ENCODE data around the gene CCDC170. TPM values are rescaled to one million over a fixed set of nuclear protein-coding genes. Genes with fewer than 3 reads are reported as not detected.

CCDC170 gene
- total RNA-seq, 5 donors from 2014 or later (not counting 1 experiment from before 2014, with no cell fraction given), result 0.07 to 0.32 TPM; not detected in 3

- H3K4me1 Mint-ChIP-seq, result no peaks in the 10 kb centered on the region
- POLR2A ChIA-PET, result no interaction called here
- 65% methylated on average over 3 of the region's 5 CpGs for WGBS (ENCODE audit: insufficient coverage)
These were observed 83.4 kb downstream of the CCDC170 start for GRCh38 chr6:151577257-151577656.

GRCh38 chr6:151585741-151586140 lies 91.9 kb downstream of the CCDC170 start:
- Mint-ChIP-seq H3K27ac (no peak overlapping the region), H3K4me3 (no peak overlapping the region), H3K36me3 (no peaks in the 10 kb centered on the region), H3K4me1 (no peaks in the 10 kb centered on the region), H3K9me3 (peaks cover 0 to 10% (median 5%) of the 10 kb centered on the region in 3 donors), H3K27me3 (peaks cover 6 to 10% of the 10 kb centered on the region in 2 donors)
- ATAC-seq (replicated peaks in 1 of 4) (no peak), DNase-seq (no peak)
- no CpG with 5 or more reads among the region's 2 CpGs for WGBS (ENCODE audit: insufficient coverage)
- Histone ChIP-seq H3K27ac (ENCODE audit: low read length) (no peak overlapping the region), H3K9me3 (no peaks in the 10 kb centered on the region), H3K4me1 (ENCODE audit: control insufficient read depth in 1 of 2, extremely low read depth in 1 of 2, insufficient read depth in 2 of 2, low read length in 2 of 2) (no peaks in the 10 kb centered on the region), H3K36me3 (ENCODE audit: control insufficient read depth in 2 of 2, extremely low read depth in 1 of 2, insufficient read depth in 1 of 2, low read length in 1 of 2) (no peaks in the 10 kb centered on the region), H3K4me3 (ENCODE audit: control insufficient read depth in 1 of 2, extremely low read depth in 1 of 2, low read length in 1 of 2) (no peak overlapping the region), H3K27me3 (replicated peaks in 1 of 2; ENCODE audit: control insufficient read depth in 2 of 2, extremely low read depth in 1 of 2, insufficient read depth in 2 of 2, low read length in 1 of 2) (peaks cover 0 to 6% of the 10 kb centered on the region in 2 experiments)
- CTCF ChIA-PET, result interaction anchor here in 1 of 2 donors (0.6 to 0.7 kb wide), 2 partner anchors 24 to 229 kb away, joined by 3 read pairs; no protein-coding TSS in a partner anchor
- POLR2A ChIA-PET, result no interaction called here

More at GRCh38 chr6:151577257-151577656, 83.4 kb downstream of the CCDC170 start:
- ATAC-seq (replicated peaks in 1 of 4) (no peak), DNase-seq (no peak)
- Histone ChIP-seq H3K9me3 (no peaks in the 10 kb centered on the region), H3K4me1 (ENCODE audit: control insufficient read depth in 1 of 2, extremely low read depth in 1 of 2, insufficient read depth in 2 of 2, low read length in 2 of 2) (no peaks in the 10 kb centered on the region), H3K27me3 (replicated peaks in 1 of 2; ENCODE audit: control insufficient read depth in 2 of 2, extremely low read depth in 1 of 2, insufficient read depth in 2 of 2, low read length in 1 of 2) (peaks cover 0 to 4% of the 10 kb centered on the region in 2 experiments), H3K36me3 (ENCODE audit: control insufficient read depth in 2 of 2, extremely low read depth in 1 of 2, insufficient read depth in 1 of 2, low read length in 1 of 2) (no peaks in the 10 kb centered on the region), H3K27ac (ENCODE audit: low read length) (no peak overlapping the region), H3K4me3 (ENCODE audit: control insufficient read depth in 1 of 2, extremely low read depth in 1 of 2, low read length in 1 of 2) (no peak overlapping the region)
- Mint-ChIP-seq H3K4me3 (no peak overlapping the region), H3K27ac (no peak overlapping the region), H3K9me3 (peaks cover 0 to 3% (median 1%) of the 10 kb centered on the region in 3 donors), H3K36me3 (no peaks in the 10 kb centered on the region), H3K27me3 (peaks cover 3 to 8% of the 10 kb centered on the region in 2 donors)
- CTCF ChIA-PET, result no interaction called here

GRCh38 chr6:151589667-151590066 lies 95.8 kb downstream of the CCDC170 start:
- peaks cover 4 to 14% (median 9%) of the 10 kb centered on the region in 3 donors for H3K9me3 Mint-ChIP-seq
- no peaks in the 10 kb centered on the region for H3K36me3 Mint-ChIP-seq

GRCh38 chr6:151590742-151591141 lies 96.9 kb downstream of the CCDC170 start:
- no peaks in the 10 kb centered on the region for H3K36me3 Mint-ChIP-seq
- peaks cover 11 to 14% of the 10 kb centered on the region in 2 donors for H3K27me3 Mint-ChIP-seq
- no peak overlapping the region for H3K4me3 Mint-ChIP-seq
- WGBS (ENCODE audit: insufficient coverage), result no CpG with 5 or more reads among the region's 2 CpGs
- no peak for ATAC-seq (replicated peaks in 1 of 4)
- POLR2A ChIA-PET, result no interaction called here
- Histone ChIP-seq H3K36me3 (ENCODE audit: control insufficient read depth in 2 of 2, extremely low read depth in 1 of 2, insufficient read depth in 1 of 2, low read length in 1 of 2) (no peaks in the 10 kb centered on the region), H3K9me3 (no peaks in the 10 kb centered on the region), H3K27me3 (replicated peaks in 1 of 2; ENCODE audit: control insufficient read depth in 2 of 2, extremely low read depth in 1 of 2, insufficient read depth in 2 of 2, low read length in 1 of 2) (peaks cover 0 to 6% of the 10 kb centered on the region in 2 experiments), H3K4me1 (ENCODE audit: control insufficient read depth in 1 of 2, extremely low read depth in 1 of 2, insufficient read depth in 2 of 2, low read length in 2 of 2) (no peaks in the 10 kb centered on the region), H3K27ac (ENCODE audit: low read length) (no peak overlapping the region), H3K4me3 (ENCODE audit: control insufficient read depth in 1 of 2, extremely low read depth in 1 of 2, low read length in 1 of 2) (no peak overlapping the region)
- CTCF ChIA-PET, result no interaction called here
- H3K4me1 Mint-ChIP-seq, result no peaks in the 10 kb centered on the region
- DNase-seq, result no peak
- peaks cover 4 to 14% (median 9%) of the 10 kb centered on the region in 3 donors for H3K9me3 Mint-ChIP-seq
- no peak overlapping the region for H3K27ac Mint-ChIP-seq

More at GRCh38 chr6:151589667-151590066, 95.8 kb downstream of the CCDC170 start:
- POLR2A ChIA-PET, result no interaction called here
- no peak overlapping the region for H3K4me3 Mint-ChIP-seq
- no peaks in the 10 kb centered on the region for H3K4me1 ChIP-seq (ENCODE audit: control insufficient read depth in 1 of 2, extremely low read depth in 1 of 2, insufficient read depth in 2 of 2, low read length in 2 of 2)
- no peak overlapping the region for H3K27ac ChIP-seq (ENCODE audit: low read length)
- no peaks in the 10 kb centered on the region for H3K4me1 Mint-ChIP-seq
- DNase-seq (no peak), ATAC-seq (replicated peaks in 1 of 4) (no peak)
- no peaks in the 10 kb centered on the region for H3K9me3 ChIP-seq
- H3K27me3 ChIP-seq (replicated peaks in 1 of 2; ENCODE audit: control insufficient read depth in 2 of 2, extremely low read depth in 1 of 2, insufficient read depth in 2 of 2, low read length in 1 of 2), result peaks cover 0 to 6% of the 10 kb centered on the region in 2 experiments
- WGBS (ENCODE audit: insufficient coverage), result 49% methylated on average over 3 of the region's 6 CpGs
- CTCF ChIA-PET, result no interaction called here
- H3K27me3 Mint-ChIP-seq, result peaks cover 11 to 12% of the 10 kb centered on the region in 2 donors
- H3K4me3 ChIP-seq (ENCODE audit: control insufficient read depth in 1 of 2, extremely low read depth in 1 of 2, low read length in 1 of 2), result no peak overlapping the region
- no peak overlapping the region for H3K27ac Mint-ChIP-seq
- H3K36me3 ChIP-seq (ENCODE audit: control insufficient read depth in 2 of 2, extremely low read depth in 1 of 2, insufficient read depth in 1 of 2, low read length in 1 of 2), result no peaks in the 10 kb centered on the region

- H3K27ac ChIP-seq (ENCODE audit: low read length), result no peak overlapping the region
- no peaks in the 10 kb centered on the region for H3K9me3 ChIP-seq
- H3K27me3 ChIP-seq (replicated peaks in 1 of 2; ENCODE audit: control insufficient read depth in 2 of 2, extremely low read depth in 1 of 2, insufficient read depth in 2 of 2, low read length in 1 of 2), result peaks cover 0 to 3% of the 10 kb centered on the region in 2 experiments
- H3K4me3 Mint-ChIP-seq, result no peak overlapping the region
- WGBS (ENCODE audit: insufficient coverage), result 87% methylated on average over 3 of the region's 9 CpGs
- POLR2A ChIA-PET, result no interaction called here
- no peaks in the 10 kb centered on the region for H3K4me1 ChIP-seq (ENCODE audit: control insufficient read depth in 1 of 2, extremely low read depth in 1 of 2, insufficient read depth in 2 of 2, low read length in 2 of 2)
- CTCF ChIA-PET, result no interaction called here
- no peak for ATAC-seq (replicated peaks in 1 of 4)
- H3K36me3 Mint-ChIP-seq, result no peaks in the 10 kb centered on the region
- H3K27ac Mint-ChIP-seq, result no peak overlapping the region
- H3K27me3 Mint-ChIP-seq, result peaks cover 5 to 8% of the 10 kb centered on the region in 2 donors
- no peaks in the 10 kb centered on the region for H3K36me3 ChIP-seq (ENCODE audit: control insufficient read depth in 2 of 2, extremely low read depth in 1 of 2, insufficient read depth in 1 of 2, low read length in 1 of 2)
- no peaks in the 10 kb centered on the region for H3K4me1 Mint-ChIP-seq
- no peak for DNase-seq
- no peak overlapping the region for H3K4me3 ChIP-seq (ENCODE audit: control insufficient read depth in 1 of 2, extremely low read depth in 1 of 2, low read length in 1 of 2)
- H3K9me3 Mint-ChIP-seq, result peaks cover 4 to 14% (median 9%) of the 10 kb centered on the region in 3 donors
These were observed 98.8 kb downstream of the CCDC170 start for GRCh38 chr6:151592449-151593159.

GRCh38 chr6:151609146-151609902 lies 115.5 kb downstream of the CCDC170 start:
- H3K27me3 Mint-ChIP-seq, result peaks cover 19 to 21% of the 10 kb centered on the region in 2 donors
- H3K4me1 Mint-ChIP-seq, result no peaks in the 10 kb centered on the region
- no peaks in the 10 kb centered on the region for H3K36me3 ChIP-seq (ENCODE audit: control insufficient read depth in 2 of 2, extremely low read depth in 1 of 2, insufficient read depth in 1 of 2, low read length in 1 of 2)
- H3K4me1 ChIP-seq (ENCODE audit: control insufficient read depth in 1 of 2, extremely low read depth in 1 of 2, insufficient read depth in 2 of 2, low read length in 2 of 2), result no peaks in the 10 kb centered on the region
- ATAC-seq (replicated peaks in 1 of 4) (no peak), DNase-seq (no peak)
- WGBS (ENCODE audit: insufficient coverage), result no CpG with 5 or more reads among the region's 4 CpGs
- POLR2A ChIA-PET, result no interaction called here
- no peaks in the 10 kb centered on the region for H3K36me3 Mint-ChIP-seq
- H3K4me3 Mint-ChIP-seq, result no peak overlapping the region
- CTCF ChIA-PET, result no interaction called here
- H3K27ac Mint-ChIP-seq, result no peak overlapping the region
- H3K27me3 ChIP-seq (replicated peaks in 1 of 2; ENCODE audit: control insufficient read depth in 2 of 2, extremely low read depth in 1 of 2, insufficient read depth in 2 of 2, low read length in 1 of 2), result peaks cover 0 to 11% of the 10 kb centered on the region in 2 experiments
- peaks cover 0 to 3% (median 0%) of the 10 kb centered on the region in 3 donors for H3K9me3 Mint-ChIP-seq
- no peak overlapping the region for H3K27ac ChIP-seq (ENCODE audit: low read length)
- no peak overlapping the region for H3K4me3 ChIP-seq (ENCODE audit: control insufficient read depth in 1 of 2, extremely low read depth in 1 of 2, low read length in 1 of 2)
- no peaks in the 10 kb centered on the region for H3K9me3 ChIP-seq

All from T-cell (primary cell).